K562 (cell line): ENCODE measurements around the gene IGDCC3. TPM values are rescaled to one million over a fixed set of nuclear protein-coding genes. Genes with fewer than 3 reads are reported as not detected.

Experiments used
- ATAC-seq: fragments of 200-7000 bp; cut with Tn5 transposase; 3 replicates; pipeline ENCODE4 v1.9.1; 2020; ENCODE audit warnings: moderate library complexity
- BruUV-seq: library from RNA; stranded (reverse); fragments of 400-500 nt; replicated peaks from 2 replicates; lab custom pipeline; 2021; lab: Mats Ljungman, UMichigan
- CTCF ChIA-PET: fragments of 300-600 bp; formaldehyde crosslinking; extraction: SDS; loops from one replicate; lab custom pipeline; 2021; ENCODE audit warnings: low intra/inter-chr PET ratio; lab: Yijun Ruan, JAX
- POLR2A ChIA-PET: fragments of 300-600, 350-650 bp; sonication (Branson Sonifier 250); formaldehyde crosslinking; extraction: SDS; loops from one replicate; lab custom pipeline; 2021; ENCODE audit warnings: antibody characterized with exemption, inconsistent platforms; lab: Yijun Ruan, JAX
- DNase-seq, 4 experiments: peaks; one replicate each; pipeline versions ENCODE4 v3.0.0 to v3.0.0-alpha.2; 2011 to 2018; ENCODE audit warnings: low spot score in 3 of 4, mixed read lengths in 3 of 4; ENCODE audit errors: extremely low read depth in 1 of 4
- FAIRE-seq: peaks from 2 replicates; lab custom pipeline; 2011; peaks lifted over from hg19 to GRCh38; lab: Jason Lieb, UNC
- H2AFZ ChIP-seq: 2 replicates; pipeline ENCODE4 v1.6.0; 2011; ENCODE audit warnings: low read depth, low read length, control low read depth, inconsistent platforms
- H3K27ac ChIP-seq: fragments of 200-600 bp; 3 replicates; pipeline ENCODE4 v1.8.0; 2011; ENCODE audit warnings: low read depth, mild to moderate bottlenecking, control low read depth, inconsistent platforms, low read length, moderate library complexity, mixed read lengths; ENCODE audit errors: extremely low read depth
- H3K27me3 ChIP-seq, 2 experiments: fragments of 300-600 bp in 1 of 2; 2 replicates in 1 of 2; 3 replicates in 1 of 2; pipeline versions ENCODE4 v1.6.0 to v1.8.0; 2011; ENCODE audit warnings: inconsistent platforms in 2 of 2, low read length in 2 of 2, mild to moderate bottlenecking in 1 of 2, mixed read lengths in 1 of 2, moderate library complexity in 1 of 2; ENCODE audit not compliant: control insufficient read depth in 2 of 2, insufficient read depth in 2 of 2
- H3K36me3 ChIP-seq: fragments of 300-600 bp; 3 replicates; pipeline ENCODE4 v1.8.0; 2011; ENCODE audit warnings: mild to moderate bottlenecking, low read length, inconsistent platforms; ENCODE audit not compliant: control insufficient read depth, insufficient read depth
- H3K4me1 ChIP-seq, 2 experiments: fragments of 200-600 bp in 1 of 2; replicated peaks in 1 of 2; 2 replicates in 1 of 2; 3 replicates in 1 of 2; pipeline versions ENCODE4 v1.5.1 to v1.8.0; 2011; ENCODE audit warnings: inconsistent platforms in 2 of 2, low read length in 2 of 2, mild to moderate bottlenecking in 1 of 2, mixed read lengths in 1 of 2, moderate library complexity in 1 of 2; ENCODE audit not compliant: control insufficient read depth in 2 of 2, insufficient read depth in 2 of 2
- H3K4me2 ChIP-seq: 2 replicates; pipeline ENCODE4 v1.6.1; 2011; ENCODE audit warnings: low read length, control low read depth, inconsistent platforms, mixed read lengths; ENCODE audit not compliant: insufficient read depth
- H3K4me3 ChIP-seq: fragments of 200-600 bp; sonication (generic), shearing (Covaris generic); 2 replicates; pipeline ENCODE4 v1.5.1; 2016; ENCODE audit warnings: control low read depth, inconsistent platforms
- H3K79me2 ChIP-seq: fragments of 200-600 bp; 3 replicates; pipeline ENCODE4 v1.8.0; 2011; ENCODE audit warnings: low read length, inconsistent platforms; ENCODE audit not compliant: control insufficient read depth, insufficient read depth
- H3K9ac ChIP-seq, 2 experiments: 2 replicates each; pipeline versions ENCODE4 v1.6.0 to v1.6.1; 2011; ENCODE audit warnings: low read depth in 2 of 2, low read length in 2 of 2, control low read depth in 1 of 2, inconsistent platforms in 1 of 2, mild to moderate bottlenecking in 1 of 2, mixed read lengths in 1 of 2; ENCODE audit not compliant: insufficient read depth in 1 of 2
- H3K9me1 ChIP-seq: one replicate; pipeline ENCODE4 v1.6.0; 2011; ENCODE audit warnings: inconsistent platforms, mild to moderate bottlenecking, low read length, moderate library complexity; ENCODE audit not compliant: control insufficient read depth, insufficient read depth
- H3K9me3 ChIP-seq: replicated peaks from 2 replicates; pipeline ENCODE4 v1.5.1; 2011; ENCODE audit warnings: low read depth, low read length, inconsistent platforms; ENCODE audit not compliant: control insufficient read depth, insufficient read depth
- H4K20me1 ChIP-seq: replicated peaks from 2 replicates; pipeline ENCODE4 v1.6.1; 2011; ENCODE audit warnings: low read length, inconsistent platforms, mixed read lengths; ENCODE audit not compliant: control insufficient read depth, insufficient read depth
- BHLHE40 ChIP-seq: IDR thresholded peaks from 2 replicates; pipeline ENCODE4 v1.6.1; 2011; ENCODE audit warnings: low read length, improper control_type of control experiment
- CEBPZ ChIP-seq: fragments of 150-350 bp; IDR thresholded peaks from 2 replicates; pipeline ENCODE4 v1.6.1; 2014; ENCODE audit warnings: low read depth, mild to moderate bottlenecking, low read length, borderline replicate concordance
- FOXP1 ChIP-seq: sonication (generic); formaldehyde crosslinking; IDR thresholded peaks from 2 replicates; pipeline ENCODE4 v1.8.0; 2022; ENCODE audit warnings: mild to moderate bottlenecking, missing genetic modification reagents
- HDAC3 ChIP-seq: fragments of 450-650 bp; IDR thresholded peaks from 2 replicates; pipeline ENCODE4 v1.6.1; 2018; ENCODE audit warnings: borderline replicate concordance, mild to moderate bottlenecking, moderate library complexity; ENCODE audit not compliant: partially characterized antibody
- NFRKB ChIP-seq: fragments of 450-650 bp; IDR thresholded peaks from 2 replicates; pipeline ENCODE4 v1.6.1; 2016; ENCODE audit warnings: low read depth
- POLR2AphosphoS5 ChIP-seq: IDR thresholded peaks from 2 replicates; pipeline ENCODE4 v1.6.1; 2011; ENCODE audit warnings: mild to moderate bottlenecking, low read depth, low read length, moderate library complexity; ENCODE audit not compliant: control insufficient read depth, insufficient read depth
- POLR3A ChIP-seq: IDR thresholded peaks from 2 replicates; pipeline ENCODE4 v1.6.1; 2011; ENCODE audit warnings: borderline replicate concordance, mild to moderate bottlenecking, moderate library complexity; ENCODE audit not compliant: insufficient read length, insufficient read depth; ENCODE audit errors: extremely low read depth
- THAP12 ChIP-seq: fragments of 250-450 bp; sonication (Bioruptor Pico); IDR thresholded peaks from 2 replicates; pipeline ENCODE4 v1.9.0; 2021; ENCODE audit warnings: mild to moderate bottlenecking, inconsistent platforms
- ZBTB1 ChIP-seq: sonication (generic); formaldehyde crosslinking; IDR thresholded peaks from 2 replicates; pipeline ENCODE4 v1.8.1; 2023; ENCODE audit warnings: missing genetic modification reagents, low read depth, mild to moderate bottlenecking, borderline replicate concordance
- ZBTB11 ChIP-seq, 3 experiments: fragments of 200-800 bp in 1 of 3; fragments of 250-450 bp in 1 of 3; fragments of 450-650 bp in 1 of 3; sonication (Bioruptor Pico) in 1 of 3; sonication (Bioruptor generic) in 1 of 3; formaldehyde crosslinking in 1 of 3; IDR thresholded peaks; 2 replicates each; pipeline versions ENCODE4 v1.6.1 to v1.8.0; 2016 to 2022; ENCODE audit warnings: mild to moderate bottlenecking in 2 of 3, missing genetic modification characterization in 2 of 3, missing compliant biosample characterization in 1 of 3, moderate library complexity in 1 of 3
- ZNF124 ChIP-seq: sonication (generic); formaldehyde crosslinking; IDR thresholded peaks from 2 replicates; pipeline ENCODE4 v1.8.1; 2022; ENCODE audit warnings: missing genetic modification reagents
- ZNF263 ChIP-seq: sonication (generic); formaldehyde crosslinking; IDR thresholded peaks from 2 replicates; pipeline ENCODE4 v1.8.0; 2022; ENCODE audit warnings: mild to moderate bottlenecking, missing genetic modification reagents, borderline replicate concordance
- ZNF668 ChIP-seq: fragments of 250-450 bp; sonication (Bioruptor Pico); IDR thresholded peaks from 2 replicates; pipeline ENCODE4 v1.8.0; 2022; ENCODE audit warnings: mild to moderate bottlenecking, inconsistent platforms
- WGBS: fragments of 100-300 bp; shearing (Covaris generic); methylation state at CpG from one replicate; pipeline ENCODE4 v1.1.6; 2016; ENCODE audit warnings: low coverage, mixed read lengths; ENCODE audit not compliant: insufficient coverage; ENCODE audit errors: missing lambda C conversion rate; 5-methylcytosine and 5-hydroxymethylcytosine counted together
- in situ Hi-C: fragments of 300-500 bp; cut with MboI; formaldehyde crosslinking; loops from 4 replicates; pipeline ENCODE4 v1.15.0; 2018; ENCODE audit warnings: inconsistent platforms, mixed read lengths
- intact Hi-C: fragments of 100-400 bp; cut with micrococcal nuclease; formaldehyde crosslinking; loops from 2 replicates; pipeline ENCODE4 v1.14.2; 2022
- polyA plus RNA-seq, 8 experiments: library from polyadenylated mRNA; depleted of rRNA in 4 of 8; stranded (reverse) in 5 of 8; unstranded in 3 of 8; fragments of >200 nt; fragmentation: Nextera tagmentation in 2 of 8; fragmentation: Illumina TruSeq in 1 of 8; extraction: Ambion mirVana in 2 of 8; extraction: Trizol in 1 of 8; gene quantifications; 2 replicates each; pipeline versions ENCODE4 v1.2.1 to v1.2.3, GENCODE V29; 2011 to 2014; ENCODE audit warnings: inconsistent platforms in 1 of 8, missing spikeins in 1 of 8
- total RNA-seq, 7 experiments: library from RNA; depleted of rRNA in 6 of 7; stranded (reverse); fragments of >200 nt in 6 of 7; fragmentation: Illumina TruSeq in 2 of 7; extraction: Trizol in 2 of 7; gene quantifications; 2 replicates each; pipeline versions ENCODE4 v1.2.1 to v1.2.3, GENCODE V29; 2011 to 2021; ENCODE audit warnings: low replicate concordance in 1 of 7

The IGDCC3 gene
- total and polyA plus RNA-seq, 9 of the 15 experiments (the other 6 are each of a cell fraction or from before 2014, with no cell fraction given) = not detected

- intact Hi-C loops (no loop called here), in situ Hi-C loops (no loop called here)
- no peaks in the 10 kb centered on the region for H3K9me1 ChIP-seq
- BruUV-seq = no TSS peak
- no peaks in the 10 kb centered on the region for H3K9me3 ChIP-seq
- ChIA-PET CTCF (no interaction called here), POLR2A (interaction anchor here (0.7 to 1.7 kb wide), 2 partner anchors 15 to 50 kb away, joined by 3 to 8 read pairs; partner anchors contain the start of gene RNU5B-1)
- H3K4me2 ChIP-seq = no peak overlapping the region
- H4K20me1 ChIP-seq = no peaks in the 10 kb centered on the region
- WGBS = 21% methylated on average over 9 of the region's 10 CpGs
- no peak for DNase-seq
- H3K4me3 ChIP-seq = no peak overlapping the region
- no peak for ATAC-seq
- H3K79me2 ChIP-seq = no peaks in the 10 kb centered on the region
- peaks cover 0 to 11% of the 10 kb centered on the region in 2 experiments; a peak in 4 of 5 replicates for H3K4me1 ChIP-seq
- H3K9ac ChIP-seq = no peak overlapping the region
- H2AFZ ChIP-seq = no peak overlapping the region
- H3K27ac ChIP-seq = no peak overlapping the region
- no peak for FAIRE-seq
- H3K36me3 ChIP-seq = no peaks in the 10 kb centered on the region
- peaks cover 20 to 23% of the 10 kb centered on the region in 2 experiments for H3K27me3 ChIP-seq
- no peak for TF ChIP-seq NFRKB
- TF ChIP-seq THAP12 = no peak
- no peak for TF ChIP-seq CEBPZ
- TF ChIP-seq ZBTB1 (CRISPR knock-in tag) = no peak
- TF ChIP-seq POLR3A = no peak
- no peak for TF ChIP-seq FOXP1 (CRISPR knock-in tag)
- no peak for TF ChIP-seq ZBTB11 (CRISPR knock-in tag; IDR thresholded peaks at IDR 0.05)
- TF ChIP-seq ZNF124 (CRISPR knock-in tag) = no peak
- TF ChIP-seq POLR2AphosphoS5 = no peak
- TF ChIP-seq ZNF668 (CRISPR knock-in tag) = no peak
- no peak for TF ChIP-seq BHLHE40
- no peak for TF ChIP-seq HDAC3
- TF ChIP-seq ZNF263 = no peak
Measured at GRCh38 chr15:65354835-65355172, 23.0 kb downstream of the IGDCC3 start.
